WTC11 (cell line): ENCODE data around the gene IL16. TPM values are rescaled to one million over a fixed set of nuclear protein-coding genes. Genes with fewer than 3 reads are reported as not detected.

Experiments used
- ATAC-seq: fragments of 200-7000 bp; cut with Tn5 transposase; 2 replicates; pipeline ENCODE4 v1.10.0; 2021; ENCODE audit warnings: mild to moderate bottlenecking, moderate library complexity
- CTCF ChIA-PET: fragments of 300-600 bp; sonication (Branson Sonifier 250); formaldehyde crosslinking; loops from one replicate; lab custom pipeline; 2021; ENCODE audit warnings: antibody characterized with exemption; lab: Charles Lee
- POLR2A ChIA-PET: fragments of 350-600 bp; sonication (Branson Sonifier 250); formaldehyde crosslinking; loops from one replicate; lab custom pipeline; 2021; ENCODE audit warnings: antibody characterized with exemption; lab: Charles Lee
- DNase-seq: peaks from one replicate; pipeline ENCODE4 v3.0.0; 2021; ENCODE audit warnings: low spot score
- H3K27ac Mint-ChIP-seq: 2 replicates; pipeline ENCODE4 v1.8.0; 2021; ENCODE audit warnings: mixed read lengths
- H3K27me3 Mint-ChIP-seq: 2 replicates; pipeline ENCODE4 v1.8.0; 2021; ENCODE audit warnings: low read depth, mild to moderate bottlenecking, moderate library complexity, mixed read lengths
- H3K36me3 Mint-ChIP-seq: 2 replicates; pipeline ENCODE4 v1.8.0; 2021; ENCODE audit warnings: mixed read lengths
- H3K4me1 Mint-ChIP-seq: 2 replicates; pipeline ENCODE4 v1.8.0; 2022; ENCODE audit warnings: mixed read lengths
- H3K4me3 Mint-ChIP-seq: 2 replicates; pipeline ENCODE4 v1.8.0; 2021; ENCODE audit warnings: mild to moderate bottlenecking, moderate library complexity, mixed read lengths
- H3K9me3 Mint-ChIP-seq: 2 replicates; pipeline ENCODE4 v1.8.0; 2021; ENCODE audit warnings: mixed read lengths
- CREB1 ChIP-seq: sonication (generic); formaldehyde crosslinking; IDR thresholded peaks from 2 replicates; pipeline ENCODE4 v1.8.0; 2023; ENCODE audit warnings: mild to moderate bottlenecking, missing genetic modification reagents
- ESRRA ChIP-seq: sonication (generic); formaldehyde crosslinking; IDR thresholded peaks from 2 replicates; pipeline ENCODE4 v1.8.1; 2022; ENCODE audit warnings: mild to moderate bottlenecking, missing genetic modification reagents, borderline replicate concordance
- FOXJ3 ChIP-seq: sonication (generic); formaldehyde crosslinking; IDR thresholded peaks from 2 replicates; pipeline ENCODE4 v1.9.0; 2021; ENCODE audit warnings: missing genetic modification reagents, mild to moderate bottlenecking, borderline replicate concordance
- FOXK1 ChIP-seq: sonication (generic); formaldehyde crosslinking; IDR thresholded peaks from 2 replicates; pipeline ENCODE4 v1.8.0; 2022; ENCODE audit warnings: mild to moderate bottlenecking, moderate library complexity, missing genetic modification reagents
- JUN ChIP-seq: sonication (generic); formaldehyde crosslinking; IDR thresholded peaks from 2 replicates; pipeline ENCODE4 v1.8.0; 2023; ENCODE audit warnings: mild to moderate bottlenecking, missing genetic modification reagents
- MXD4 ChIP-seq: fragments of 250-450 bp; sonication (Bioruptor Pico); IDR thresholded peaks from 2 replicates; pipeline ENCODE4 v1.8.0; 2021; ENCODE audit warnings: mild to moderate bottlenecking, moderate library complexity, borderline replicate concordance
- NFATC4 ChIP-seq: fragments of 250-450 bp; sonication (Bioruptor Pico); IDR thresholded peaks from 2 replicates; pipeline ENCODE4 v1.9.0; 2021; ENCODE audit warnings: mild to moderate bottlenecking
- NR2C2 ChIP-seq: sonication (generic); formaldehyde crosslinking; IDR thresholded peaks from 2 replicates; pipeline ENCODE4 v1.8.0; 2022; ENCODE audit warnings: mild to moderate bottlenecking, missing genetic modification reagents
- TCF7 ChIP-seq: sonication (generic); formaldehyde crosslinking; IDR thresholded peaks from 2 replicates; pipeline ENCODE4 v1.8.0; 2022; ENCODE audit warnings: mild to moderate bottlenecking, low read depth, missing genetic modification reagents, moderate library complexity
- ZBTB43 ChIP-seq: sonication (generic); formaldehyde crosslinking; IDR thresholded peaks from 2 replicates; pipeline ENCODE4 v1.8.1; 2023; ENCODE audit warnings: mild to moderate bottlenecking, missing genetic modification reagents
- ZNF121 ChIP-seq: sonication (generic); formaldehyde crosslinking; IDR thresholded peaks from 2 replicates; pipeline ENCODE4 v1.8.0; 2023; ENCODE audit warnings: missing genetic modification reagents
- ZNF396 ChIP-seq: fragments of 250-450 bp; sonication (Bioruptor Pico); IDR thresholded peaks from 2 replicates; pipeline ENCODE4 v1.8.0; 2021; ENCODE audit warnings: mild to moderate bottlenecking, moderate library complexity, borderline replicate concordance
- ZNF416 ChIP-seq: fragments of 250-450 bp; sonication (Bioruptor Pico); IDR thresholded peaks from 2 replicates; pipeline ENCODE4 v1.9.0; 2021; ENCODE audit warnings: mild to moderate bottlenecking, inconsistent platforms
- ZNF512 ChIP-seq: sonication (generic); formaldehyde crosslinking; IDR thresholded peaks from 2 replicates; pipeline ENCODE4 v1.8.1; 2022; ENCODE audit warnings: missing genetic modification reagents, borderline replicate concordance
- total RNA-seq: library from RNA; stranded (reverse); gene quantifications from 3 replicates; pipeline ENCODE4 v1.2.3, GENCODE V29; 2021
- TF ChIP-seq, protein P1 (sequence below): fragments of 250-450 bp; sonication (Bioruptor Pico); IDR thresholded peaks from 2 replicates; pipeline ENCODE4 v1.9.0; 2021; ENCODE audit warnings: mild to moderate bottlenecking, borderline replicate concordance
- TF ChIP-seq, protein P2 (sequence below): sonication (generic); formaldehyde crosslinking; IDR thresholded peaks from 2 replicates; pipeline ENCODE4 v1.8.0; 2023; ENCODE audit warnings: missing genetic modification reagents, mild to moderate bottlenecking, borderline replicate concordance
- TF ChIP-seq, protein P3 (sequence below): sonication (generic); formaldehyde crosslinking; IDR thresholded peaks from 2 replicates; pipeline ENCODE4 v1.8.1; 2023; ENCODE audit warnings: mild to moderate bottlenecking, missing genetic modification reagents, borderline replicate concordance

Gene IL16
- total RNA-seq, 1 experiment from 2014 or later = 0.61 TPM

- no peaks in the 10 kb centered on the region for H3K4me1 Mint-ChIP-seq
- POLR2A ChIA-PET = no interaction called here
- H3K9me3 Mint-ChIP-seq = no peaks in the 10 kb centered on the region
- ATAC-seq = no peak
- H3K4me3 Mint-ChIP-seq = no peak overlapping the region
- CTCF ChIA-PET = interaction anchor here (0.9 kb wide), 1 partner anchor 44 kb away, joined by 3 read pairs; no protein-coding TSS in a partner anchor
- H3K27ac Mint-ChIP-seq = no peak overlapping the region
- H3K36me3 Mint-ChIP-seq = peaks cover 15% of the 10 kb centered on the region
- DNase-seq = no peak
- H3K27me3 Mint-ChIP-seq = no peaks in the 10 kb centered on the region
- TF ChIP-seq NFATC4 = no peak
- no peak for TF ChIP-seq TCF7 (CRISPR knock-in tag)
- TF ChIP-seq MXD4 = no peak
- TF ChIP-seq CREB1 (CRISPR knock-in tag) = no peak
- no peak for TF ChIP-seq ZNF121 (CRISPR knock-in tag)
- TF ChIP-seq ZBTB43 (CRISPR knock-in tag) = no peak
- TF ChIP-seq JUN (CRISPR knock-in tag) = no peak
- TF ChIP-seq, protein P1, sequence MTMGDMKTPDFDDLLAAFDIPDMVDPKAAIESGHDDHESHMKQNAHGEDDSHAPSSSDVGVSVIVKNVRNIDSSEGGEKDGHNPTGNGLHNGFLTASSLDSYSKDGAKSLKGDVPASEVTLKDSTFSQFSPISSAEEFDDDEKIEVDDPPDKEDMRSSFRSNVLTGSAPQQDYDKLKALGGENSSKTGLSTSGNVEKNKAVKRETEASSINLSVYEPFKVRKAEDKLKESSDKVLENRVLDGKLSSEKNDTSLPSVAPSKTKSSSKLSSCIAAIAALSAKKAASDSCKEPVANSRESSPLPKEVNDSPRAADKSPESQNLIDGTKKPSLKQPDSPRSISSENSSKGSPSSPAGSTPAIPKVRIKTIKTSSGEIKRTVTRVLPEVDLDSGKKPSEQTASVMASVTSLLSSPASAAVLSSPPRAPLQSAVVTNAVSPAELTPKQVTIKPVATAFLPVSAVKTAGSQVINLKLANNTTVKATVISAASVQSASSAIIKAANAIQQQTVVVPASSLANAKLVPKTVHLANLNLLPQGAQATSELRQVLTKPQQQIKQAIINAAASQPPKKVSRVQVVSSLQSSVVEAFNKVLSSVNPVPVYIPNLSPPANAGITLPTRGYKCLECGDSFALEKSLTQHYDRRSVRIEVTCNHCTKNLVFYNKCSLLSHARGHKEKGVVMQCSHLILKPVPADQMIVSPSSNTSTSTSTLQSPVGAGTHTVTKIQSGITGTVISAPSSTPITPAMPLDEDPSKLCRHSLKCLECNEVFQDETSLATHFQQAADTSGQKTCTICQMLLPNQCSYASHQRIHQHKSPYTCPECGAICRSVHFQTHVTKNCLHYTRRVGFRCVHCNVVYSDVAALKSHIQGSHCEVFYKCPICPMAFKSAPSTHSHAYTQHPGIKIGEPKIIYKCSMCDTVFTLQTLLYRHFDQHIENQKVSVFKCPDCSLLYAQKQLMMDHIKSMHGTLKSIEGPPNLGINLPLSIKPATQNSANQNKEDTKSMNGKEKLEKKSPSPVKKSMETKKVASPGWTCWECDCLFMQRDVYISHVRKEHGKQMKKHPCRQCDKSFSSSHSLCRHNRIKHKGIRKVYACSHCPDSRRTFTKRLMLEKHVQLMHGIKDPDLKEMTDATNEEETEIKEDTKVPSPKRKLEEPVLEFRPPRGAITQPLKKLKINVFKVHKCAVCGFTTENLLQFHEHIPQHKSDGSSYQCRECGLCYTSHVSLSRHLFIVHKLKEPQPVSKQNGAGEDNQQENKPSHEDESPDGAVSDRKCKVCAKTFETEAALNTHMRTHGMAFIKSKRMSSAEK (CRISPR knock-in tag) = no peak
- TF ChIP-seq FOXK1 (CRISPR knock-in tag) = no peak
- TF ChIP-seq NR2C2 = no peak
- TF ChIP-seq FOXJ3 (CRISPR knock-in tag) = no peak
- TF ChIP-seq ZNF512 (CRISPR knock-in tag) = no peak
- TF ChIP-seq, protein P2, sequence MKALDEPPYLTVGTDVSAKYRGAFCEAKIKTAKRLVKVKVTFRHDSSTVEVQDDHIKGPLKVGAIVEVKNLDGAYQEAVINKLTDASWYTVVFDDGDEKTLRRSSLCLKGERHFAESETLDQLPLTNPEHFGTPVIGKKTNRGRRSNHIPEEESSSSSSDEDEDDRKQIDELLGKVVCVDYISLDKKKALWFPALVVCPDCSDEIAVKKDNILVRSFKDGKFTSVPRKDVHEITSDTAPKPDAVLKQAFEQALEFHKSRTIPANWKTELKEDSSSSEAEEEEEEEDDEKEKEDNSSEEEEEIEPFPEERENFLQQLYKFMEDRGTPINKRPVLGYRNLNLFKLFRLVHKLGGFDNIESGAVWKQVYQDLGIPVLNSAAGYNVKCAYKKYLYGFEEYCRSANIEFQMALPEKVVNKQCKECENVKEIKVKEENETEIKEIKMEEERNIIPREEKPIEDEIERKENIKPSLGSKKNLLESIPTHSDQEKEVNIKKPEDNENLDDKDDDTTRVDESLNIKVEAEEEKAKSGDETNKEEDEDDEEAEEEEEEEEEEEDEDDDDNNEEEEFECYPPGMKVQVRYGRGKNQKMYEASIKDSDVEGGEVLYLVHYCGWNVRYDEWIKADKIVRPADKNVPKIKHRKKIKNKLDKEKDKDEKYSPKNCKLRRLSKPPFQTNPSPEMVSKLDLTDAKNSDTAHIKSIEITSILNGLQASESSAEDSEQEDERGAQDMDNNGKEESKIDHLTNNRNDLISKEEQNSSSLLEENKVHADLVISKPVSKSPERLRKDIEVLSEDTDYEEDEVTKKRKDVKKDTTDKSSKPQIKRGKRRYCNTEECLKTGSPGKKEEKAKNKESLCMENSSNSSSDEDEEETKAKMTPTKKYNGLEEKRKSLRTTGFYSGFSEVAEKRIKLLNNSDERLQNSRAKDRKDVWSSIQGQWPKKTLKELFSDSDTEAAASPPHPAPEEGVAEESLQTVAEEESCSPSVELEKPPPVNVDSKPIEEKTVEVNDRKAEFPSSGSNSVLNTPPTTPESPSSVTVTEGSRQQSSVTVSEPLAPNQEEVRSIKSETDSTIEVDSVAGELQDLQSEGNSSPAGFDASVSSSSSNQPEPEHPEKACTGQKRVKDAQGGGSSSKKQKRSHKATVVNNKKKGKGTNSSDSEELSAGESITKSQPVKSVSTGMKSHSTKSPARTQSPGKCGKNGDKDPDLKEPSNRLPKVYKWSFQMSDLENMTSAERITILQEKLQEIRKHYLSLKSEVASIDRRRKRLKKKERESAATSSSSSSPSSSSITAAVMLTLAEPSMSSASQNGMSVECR (CRISPR knock-in tag) = no peak
- no peak for TF ChIP-seq ESRRA (CRISPR knock-in tag)
- TF ChIP-seq ZNF396 (CRISPR knock-in tag) = no peak
- TF ChIP-seq, protein P3, sequence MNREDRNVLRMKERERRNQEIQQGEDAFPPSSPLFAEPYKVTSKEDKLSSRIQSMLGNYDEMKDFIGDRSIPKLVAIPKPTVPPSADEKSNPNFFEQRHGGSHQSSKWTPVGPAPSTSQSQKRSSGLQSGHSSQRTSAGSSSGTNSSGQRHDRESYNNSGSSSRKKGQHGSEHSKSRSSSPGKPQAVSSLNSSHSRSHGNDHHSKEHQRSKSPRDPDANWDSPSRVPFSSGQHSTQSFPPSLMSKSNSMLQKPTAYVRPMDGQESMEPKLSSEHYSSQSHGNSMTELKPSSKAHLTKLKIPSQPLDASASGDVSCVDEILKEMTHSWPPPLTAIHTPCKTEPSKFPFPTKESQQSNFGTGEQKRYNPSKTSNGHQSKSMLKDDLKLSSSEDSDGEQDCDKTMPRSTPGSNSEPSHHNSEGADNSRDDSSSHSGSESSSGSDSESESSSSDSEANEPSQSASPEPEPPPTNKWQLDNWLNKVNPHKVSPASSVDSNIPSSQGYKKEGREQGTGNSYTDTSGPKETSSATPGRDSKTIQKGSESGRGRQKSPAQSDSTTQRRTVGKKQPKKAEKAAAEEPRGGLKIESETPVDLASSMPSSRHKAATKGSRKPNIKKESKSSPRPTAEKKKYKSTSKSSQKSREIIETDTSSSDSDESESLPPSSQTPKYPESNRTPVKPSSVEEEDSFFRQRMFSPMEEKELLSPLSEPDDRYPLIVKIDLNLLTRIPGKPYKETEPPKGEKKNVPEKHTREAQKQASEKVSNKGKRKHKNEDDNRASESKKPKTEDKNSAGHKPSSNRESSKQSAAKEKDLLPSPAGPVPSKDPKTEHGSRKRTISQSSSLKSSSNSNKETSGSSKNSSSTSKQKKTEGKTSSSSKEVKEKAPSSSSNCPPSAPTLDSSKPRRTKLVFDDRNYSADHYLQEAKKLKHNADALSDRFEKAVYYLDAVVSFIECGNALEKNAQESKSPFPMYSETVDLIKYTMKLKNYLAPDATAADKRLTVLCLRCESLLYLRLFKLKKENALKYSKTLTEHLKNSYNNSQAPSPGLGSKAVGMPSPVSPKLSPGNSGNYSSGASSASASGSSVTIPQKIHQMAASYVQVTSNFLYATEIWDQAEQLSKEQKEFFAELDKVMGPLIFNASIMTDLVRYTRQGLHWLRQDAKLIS (CRISPR knock-in tag) = no peak
- no peak for TF ChIP-seq ZNF416 (CRISPR knock-in tag)
Measured at GRCh38 chr15:81309647-81310450, 113.2 kb downstream of the IL16 start.
